ENCODE measurements around the gene BRMS1.

- TF ChIP-seq, protein P1, sequence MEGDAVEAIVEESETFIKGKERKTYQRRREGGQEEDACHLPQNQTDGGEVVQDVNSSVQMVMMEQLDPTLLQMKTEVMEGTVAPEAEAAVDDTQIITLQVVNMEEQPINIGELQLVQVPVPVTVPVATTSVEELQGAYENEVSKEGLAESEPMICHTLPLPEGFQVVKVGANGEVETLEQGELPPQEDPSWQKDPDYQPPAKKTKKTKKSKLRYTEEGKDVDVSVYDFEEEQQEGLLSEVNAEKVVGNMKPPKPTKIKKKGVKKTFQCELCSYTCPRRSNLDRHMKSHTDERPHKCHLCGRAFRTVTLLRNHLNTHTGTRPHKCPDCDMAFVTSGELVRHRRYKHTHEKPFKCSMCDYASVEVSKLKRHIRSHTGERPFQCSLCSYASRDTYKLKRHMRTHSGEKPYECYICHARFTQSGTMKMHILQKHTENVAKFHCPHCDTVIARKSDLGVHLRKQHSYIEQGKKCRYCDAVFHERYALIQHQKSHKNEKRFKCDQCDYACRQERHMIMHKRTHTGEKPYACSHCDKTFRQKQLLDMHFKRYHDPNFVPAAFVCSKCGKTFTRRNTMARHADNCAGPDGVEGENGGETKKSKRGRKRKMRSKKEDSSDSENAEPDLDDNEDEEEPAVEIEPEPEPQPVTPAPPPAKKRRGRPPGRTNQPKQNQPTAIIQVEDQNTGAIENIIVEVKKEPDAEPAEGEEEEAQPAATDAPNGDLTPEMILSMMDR (IDR thresholded peaks at IDR 0.05; ENCODE audit: low read depth, low read length, missing input control) = no peak
- TF ChIP-seq HNF4A (conservative IDR thresholded peaks at IDR 0.05) = no peak
- no peak for TF ChIP-seq TAF1 (conservative IDR thresholded peaks at IDR 0.05)
- no peak for TF ChIP-seq REST (IDR thresholded peaks at IDR 0.05)
- no peak for TF ChIP-seq JUND (IDR thresholded peaks at IDR 0.05)
- TF ChIP-seq ATF3 (IDR thresholded peaks at IDR 0.05) = no peak
- TF ChIP-seq FOXA1 (IDR thresholded peaks at IDR 0.05) = no peak
- no peak for TF ChIP-seq ZBTB33 (IDR thresholded peaks at IDR 0.05)
- no peak for TF ChIP-seq MAX (IDR thresholded peaks at IDR 0.05)
- no peak for TF ChIP-seq NR2F2 (IDR thresholded peaks at IDR 0.05)
- no peak for TF ChIP-seq YY1 (IDR thresholded peaks at IDR 0.05)
- TF ChIP-seq HNF4G (IDR thresholded peaks at IDR 0.05) = no peak
- TF ChIP-seq SP1 (IDR thresholded peaks at IDR 0.05) = no peak
- TF ChIP-seq RXRA (IDR thresholded peaks at IDR 0.05) = no peak
These were observed 22.8 kb upstream of the BRMS1 start for GRCh38 chr11:66367561-66368312.
